ENCODE results near the gene TLR8. TPM values are rescaled to one million over a fixed set of nuclear protein-coding genes. Genes with fewer than 3 reads are reported as not detected.
"Not testable (repeated sequence)": the region's sequence is repeated elsewhere in the genome, so short reads cannot be mapped to it uniquely, and the experiment has no call there.

TLR8 gene
- total RNA-seq, 1 donor from 2014 or later: 35.4 TPM

DNA sequence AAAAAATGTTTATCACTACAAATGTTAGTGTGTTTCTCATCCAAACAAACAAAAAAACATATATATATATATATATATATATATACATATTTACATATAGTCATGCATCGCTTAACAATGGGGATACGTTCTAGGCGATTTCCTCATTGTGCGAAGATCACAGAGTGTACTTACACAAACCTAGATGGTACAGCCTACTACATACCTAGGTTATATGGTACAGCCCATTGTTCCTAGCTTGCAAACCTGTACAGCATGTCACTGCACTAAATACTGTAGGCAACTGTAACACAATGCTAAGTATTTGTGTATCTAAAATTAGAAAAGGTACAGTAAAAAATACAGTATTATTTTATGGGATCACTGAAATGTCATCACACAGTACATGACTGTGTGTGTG lies 52.0 kb downstream of the TLR8 start:
- Histone ChIP-seq H3K9me3 (no peaks in the 10 kb centered on the region), H3K4me3 (no peak overlapping the region), H3K4me1 (peaks cover 17% of the 10 kb centered on the region), H3K27me3 (ENCODE audit: low read depth) (no peaks in the 10 kb centered on the region), H3K36me3 (no peaks in the 10 kb centered on the region), H3K27ac (no peak overlapping the region)
- DNase-seq: no peak
- TF ChIP-seq, protein P1, sequence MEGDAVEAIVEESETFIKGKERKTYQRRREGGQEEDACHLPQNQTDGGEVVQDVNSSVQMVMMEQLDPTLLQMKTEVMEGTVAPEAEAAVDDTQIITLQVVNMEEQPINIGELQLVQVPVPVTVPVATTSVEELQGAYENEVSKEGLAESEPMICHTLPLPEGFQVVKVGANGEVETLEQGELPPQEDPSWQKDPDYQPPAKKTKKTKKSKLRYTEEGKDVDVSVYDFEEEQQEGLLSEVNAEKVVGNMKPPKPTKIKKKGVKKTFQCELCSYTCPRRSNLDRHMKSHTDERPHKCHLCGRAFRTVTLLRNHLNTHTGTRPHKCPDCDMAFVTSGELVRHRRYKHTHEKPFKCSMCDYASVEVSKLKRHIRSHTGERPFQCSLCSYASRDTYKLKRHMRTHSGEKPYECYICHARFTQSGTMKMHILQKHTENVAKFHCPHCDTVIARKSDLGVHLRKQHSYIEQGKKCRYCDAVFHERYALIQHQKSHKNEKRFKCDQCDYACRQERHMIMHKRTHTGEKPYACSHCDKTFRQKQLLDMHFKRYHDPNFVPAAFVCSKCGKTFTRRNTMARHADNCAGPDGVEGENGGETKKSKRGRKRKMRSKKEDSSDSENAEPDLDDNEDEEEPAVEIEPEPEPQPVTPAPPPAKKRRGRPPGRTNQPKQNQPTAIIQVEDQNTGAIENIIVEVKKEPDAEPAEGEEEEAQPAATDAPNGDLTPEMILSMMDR (IDR thresholded peaks at IDR 0.05): no peak
- intact Hi-C loops (cut with DNase I): no loop called here
- ATAC-seq: no peak

DNA sequence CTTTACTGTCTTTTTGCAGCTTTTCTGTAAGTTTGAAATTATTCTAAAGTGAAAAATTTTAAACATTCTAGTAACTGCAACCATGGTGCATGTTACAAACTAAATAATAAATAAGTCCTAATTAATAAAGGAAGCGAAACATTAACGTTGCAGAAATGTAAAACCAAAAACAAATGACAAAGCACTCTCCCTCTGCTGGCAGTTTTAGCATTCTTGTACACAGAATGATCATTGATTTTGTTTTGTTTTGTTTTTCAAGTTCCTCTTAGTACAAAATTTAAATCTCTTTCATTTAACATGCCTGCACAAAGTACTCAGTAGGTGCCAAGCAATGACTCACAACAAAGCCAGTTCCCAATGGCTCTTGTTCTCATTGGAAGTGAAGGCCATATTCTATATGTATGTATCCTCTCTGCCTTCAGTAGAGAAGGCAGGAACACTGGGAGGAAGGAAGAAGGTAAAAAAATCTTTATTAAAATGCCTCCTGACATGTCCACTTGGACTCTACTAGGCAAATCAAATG lies 54.8 kb downstream of the TLR8 start:
- TF ChIP-seq, protein P1 (IDR thresholded peaks at IDR 0.05): no peak
- H3K4me3 ChIP-seq: no peak overlapping the region
- no peaks in the 10 kb centered on the region for H3K27me3 ChIP-seq (ENCODE audit: low read depth)
- H3K9me3 ChIP-seq: no peaks in the 10 kb centered on the region
- intact Hi-C loops (cut with DNase I): no loop called here
- DNase-seq: no peak
- H3K4me1 ChIP-seq: peaks cover 8% of the 10 kb centered on the region
- no peak for ATAC-seq
- H3K36me3 ChIP-seq: no peaks in the 10 kb centered on the region
- peak overlapping the region; percentile 24 for H3K27ac ChIP-seq

DNA sequence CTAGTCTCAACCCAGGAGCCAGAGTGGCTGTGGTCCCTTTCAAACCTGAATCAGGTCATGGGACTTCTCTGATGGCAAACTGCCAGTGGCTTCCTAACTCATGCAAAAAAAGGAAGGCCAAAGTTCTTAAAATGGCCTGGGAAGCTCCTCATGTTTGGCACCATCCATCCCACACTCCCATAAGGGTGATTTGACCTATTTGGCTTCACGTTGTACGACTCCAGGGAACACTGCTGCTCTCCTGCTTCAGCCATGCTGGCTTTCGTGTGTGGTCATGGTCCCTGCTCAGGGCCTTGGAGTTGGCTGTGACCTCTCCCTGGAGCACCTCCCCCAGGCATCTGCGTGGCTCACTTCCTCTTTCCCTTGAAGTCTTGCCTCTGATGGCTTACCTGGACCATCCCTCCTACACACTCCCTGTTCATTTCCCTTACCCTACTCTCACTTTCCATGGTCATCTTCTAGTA lies 55.7 kb downstream of the TLR8 start:
- H3K9me3 ChIP-seq: no peaks in the 10 kb centered on the region
- intact Hi-C loops (cut with DNase I): no loop called here
- no peak for DNase-seq
- H3K4me1 ChIP-seq: no peaks in the 10 kb centered on the region
- H3K27me3 ChIP-seq (ENCODE audit: low read depth): no peaks in the 10 kb centered on the region
- no peak overlapping the region for H3K4me3 ChIP-seq
- no peak overlapping the region for H3K27ac ChIP-seq
- ATAC-seq: no peak
- TF ChIP-seq, protein P1 (IDR thresholded peaks at IDR 0.05): no peak
- H3K36me3 ChIP-seq: no peaks in the 10 kb centered on the region

DNA sequence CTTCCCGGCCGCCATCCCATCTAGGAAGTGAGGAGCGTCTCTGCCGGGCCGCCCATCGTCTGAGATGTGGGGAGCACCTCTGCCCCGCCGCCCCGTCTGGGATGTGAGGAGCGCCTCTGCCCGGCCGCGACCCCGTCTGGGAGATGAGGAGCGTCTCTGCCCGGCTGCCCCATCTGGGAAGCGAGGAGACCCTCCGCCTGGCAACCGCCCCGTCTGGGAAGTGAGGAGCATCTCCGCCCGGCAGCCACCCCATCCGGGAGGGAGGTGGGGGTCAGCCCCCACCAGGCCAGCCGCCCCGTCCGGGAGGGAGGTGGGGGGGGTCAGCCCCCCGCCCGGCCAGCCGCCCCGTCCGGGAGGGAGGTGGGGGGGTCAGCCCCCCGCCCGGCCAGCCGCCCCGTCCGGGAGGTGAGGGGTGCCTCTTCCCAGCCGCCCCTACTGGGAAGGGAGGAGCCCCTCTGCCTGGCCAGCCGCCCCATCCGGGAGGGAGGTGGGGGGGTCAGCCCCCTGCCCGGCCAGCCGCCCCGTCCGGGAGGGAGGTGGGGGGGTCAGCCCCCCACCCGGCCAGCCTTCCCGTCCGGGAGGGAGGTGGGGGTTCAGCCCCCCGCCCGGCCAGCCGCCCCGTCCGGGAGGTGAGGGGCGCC lies 56.9 kb downstream of the TLR8 start:
- H3K36me3 ChIP-seq; H3K27ac ChIP-seq; intact Hi-C loops (cut with DNase I); H3K4me3 ChIP-seq; DNase-seq; ATAC-seq; H3K27me3 ChIP-seq (ENCODE audit: low read depth); H3K4me1 ChIP-seq; H3K9me3 ChIP-seq: not testable (repeated sequence)

- Histone ChIP-seq H3K9me3 (no peaks in the 10 kb centered on the region), H3K27ac (no peak overlapping the region), H3K4me3 (no peak overlapping the region), H3K27me3 (ENCODE audit: low read depth) (no peaks in the 10 kb centered on the region), H3K4me1 (peaks cover 2% of the 10 kb centered on the region), H3K36me3 (no peaks in the 10 kb centered on the region)
- ATAC-seq (no peak), DNase-seq (no peak)
- intact Hi-C loops (cut with DNase I): no loop called here
- TF ChIP-seq, protein P1 (IDR thresholded peaks at IDR 0.05): no peak
Observed at GRCh38 chrX:12965131-12965940, 58.9 kb downstream of the TLR8 start.

- Histone ChIP-seq H3K36me3 (no peaks in the 10 kb centered on the region), H3K4me1 (peaks cover 9% of the 10 kb centered on the region), H3K4me3 (no peak overlapping the region), H3K9me3 (no peaks in the 10 kb centered on the region), H3K27ac (no peak overlapping the region), H3K27me3 (ENCODE audit: low read depth) (no peaks in the 10 kb centered on the region)
- ATAC-seq (no peak), DNase-seq (no peak)
- TF ChIP-seq, protein P1 (IDR thresholded peaks at IDR 0.05): no peak
- intact Hi-C loops (cut with DNase I): no loop called here
Observed at GRCh38 chrX:12966151-12966550, 59.7 kb downstream of the TLR8 start.
